Activated naive CD4-positive, alpha-beta T cell treated with anti-CD3 and anti-CD28 coated beads, Interleukin-2, amount 10 ng/mL, durations not matched to agents 7 days and 5 days (primary cell): ENCODE measurements around the gene SUPV3L1.

Source experiments
- CTCF ChIA-PET: fragments of 350-600 bp; sonication (Branson Sonifier 250); formaldehyde crosslinking; loops from one replicate; lab custom pipeline; 2021; ENCODE audit warnings: antibody characterized with exemption; lab: Charles Lee
- DNase-seq: peaks from one replicate; pipeline ENCODE4 v3.0.0-alpha.2; 2020
- H3K27ac Mint-ChIP-seq: one replicate; pipeline ENCODE4 v1.8.0; 2021; ENCODE audit warnings: mild to moderate bottlenecking, moderate library complexity, mixed read lengths
- H3K27me3 Mint-ChIP-seq: one replicate; pipeline ENCODE4 v1.8.0; 2021; ENCODE audit warnings: mild to moderate bottlenecking, mixed read lengths
- H3K36me3 Mint-ChIP-seq: one replicate; pipeline ENCODE4 v1.8.0; 2021; ENCODE audit warnings: mixed read lengths
- H3K4me1 Mint-ChIP-seq: one replicate; pipeline ENCODE4 v1.8.0; 2021; ENCODE audit warnings: mixed read lengths
- H3K4me3 Mint-ChIP-seq: one replicate; pipeline ENCODE4 v1.8.0; 2021; ENCODE audit warnings: mild to moderate bottlenecking, moderate library complexity, mixed read lengths
- H3K9me3 Mint-ChIP-seq: one replicate; pipeline ENCODE4 v1.8.0; 2021; ENCODE audit warnings: mixed read lengths

The SUPV3L1 gene

DNA sequence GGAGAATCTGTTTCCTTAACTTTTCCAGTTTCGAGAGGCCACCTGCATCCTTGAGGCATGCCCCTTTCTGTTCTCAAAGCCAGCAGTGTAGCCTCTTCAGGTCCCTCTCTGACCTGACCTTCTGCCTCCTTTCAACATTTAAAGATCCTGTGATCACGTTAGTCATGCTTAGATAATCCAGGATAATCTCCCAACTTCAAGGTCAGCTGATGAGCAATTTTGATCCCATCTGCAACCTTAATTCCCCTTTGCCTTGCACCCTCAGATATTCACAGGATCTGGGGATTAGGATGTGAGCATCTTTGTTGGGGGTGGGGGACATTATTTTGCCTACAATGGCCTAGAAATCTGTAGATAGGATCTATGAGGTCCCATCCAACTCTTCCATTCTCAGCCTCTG lies 48.1 kb downstream of the SUPV3L1 start:
- H3K27me3 Mint-ChIP-seq = peaks cover 14% of the 10 kb centered on the region
- no peak for DNase-seq
- peak overlapping the region; percentile 66 for H3K4me3 Mint-ChIP-seq
- peaks cover 77% of the 10 kb centered on the region for H3K4me1 Mint-ChIP-seq
- CTCF ChIA-PET = interaction anchor here (1.5 to 1.7 kb wide), 3 partner anchors 10 to 162 kb away, joined by 3 to 7 read pairs (median 5); no protein-coding TSS in a partner anchor
- H3K36me3 Mint-ChIP-seq = no peaks in the 10 kb centered on the region
- H3K9me3 Mint-ChIP-seq = no peaks in the 10 kb centered on the region
- peak overlapping the region; percentile 90 for H3K27ac Mint-ChIP-seq

GRCh38 chr10:69229616-69229916 lies 49.5 kb downstream of the SUPV3L1 start:
- H3K4me1 Mint-ChIP-seq = peaks cover 83% of the 10 kb centered on the region

DNA sequence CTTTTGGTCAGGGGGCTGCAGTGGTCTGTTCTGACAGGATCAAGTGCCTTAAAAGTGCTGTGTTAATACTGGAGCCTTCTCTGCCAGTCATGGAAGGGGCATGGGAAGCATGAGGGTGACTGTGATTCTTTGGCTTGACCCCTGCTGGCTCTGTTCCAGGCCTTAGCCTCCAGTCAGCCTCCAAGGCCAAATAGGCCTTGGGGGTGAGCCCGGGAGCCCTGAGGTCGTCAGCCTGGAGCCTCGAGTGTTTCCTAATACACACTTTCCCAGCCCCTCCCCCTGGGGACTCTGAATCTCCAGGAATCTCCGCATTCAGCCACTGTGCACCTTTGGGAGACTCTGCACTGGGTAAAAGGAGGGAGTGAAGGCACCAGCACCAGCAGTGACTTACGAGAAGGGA lies 50.1 kb downstream of the SUPV3L1 start:
- Mint-ChIP-seq H3K36me3 (no peaks in the 10 kb centered on the region), H3K4me1 (peaks cover 80% of the 10 kb centered on the region), H3K4me3 (no peak overlapping the region), H3K27ac (no peak overlapping the region), H3K27me3 (peaks cover 14% of the 10 kb centered on the region), H3K9me3 (no peaks in the 10 kb centered on the region)
- CTCF ChIA-PET = interaction anchor here (1.5 to 1.7 kb wide), 2 partner anchors 162 to 224 kb away, joined by 3 to 5 read pairs; no protein-coding TSS in a partner anchor
- no peak for DNase-seq

More at GRCh38 chr10:69229616-69229916, 49.5 kb downstream of the SUPV3L1 start:
- CTCF ChIA-PET = interaction anchor here (1.0 to 1.7 kb wide), 7 partner anchors 8 to 223 kb away, joined by 3 to 6 read pairs (median 5); no protein-coding TSS in a partner anchor
- peak overlapping the region; percentile 90 for H3K27ac Mint-ChIP-seq
- H3K27me3 Mint-ChIP-seq = peaks cover 14% of the 10 kb centered on the region
- peak overlapping the region; percentile 66 for H3K4me3 Mint-ChIP-seq
- DNase-seq = no peak
- no peaks in the 10 kb centered on the region for H3K36me3 Mint-ChIP-seq
- H3K9me3 Mint-ChIP-seq = no peaks in the 10 kb centered on the region

DNA sequence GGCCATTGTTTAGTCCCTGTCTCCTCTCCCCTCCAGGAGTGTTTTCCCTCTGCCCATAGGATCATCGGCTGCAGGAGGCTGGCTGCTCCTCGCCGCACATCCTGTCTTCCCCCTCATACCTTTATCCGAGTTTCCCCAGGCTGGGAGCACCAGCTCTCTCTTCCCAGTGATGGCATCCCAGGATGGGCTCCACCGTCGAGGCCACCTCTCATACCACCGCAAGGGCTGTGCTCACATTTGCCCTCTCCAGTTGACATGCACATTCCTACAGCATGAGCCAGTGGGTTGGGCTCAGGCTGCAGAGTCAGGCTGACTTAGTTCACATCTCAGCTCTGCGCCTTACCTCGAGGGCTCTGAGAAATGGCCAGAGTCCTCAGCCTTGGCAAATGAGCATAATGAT lies 52.2 kb downstream of the SUPV3L1 start:
- Mint-ChIP-seq H3K27me3 (peaks cover 14% of the 10 kb centered on the region), H3K4me3 (no peak overlapping the region), H3K9me3 (no peaks in the 10 kb centered on the region), H3K27ac (peak overlapping the region; percentile 89), H3K4me1 (peaks cover 71% of the 10 kb centered on the region), H3K36me3 (no peaks in the 10 kb centered on the region)
- CTCF ChIA-PET = interaction anchor here (1.6 to 9.0 kb wide), 2 partner anchors 9 to 158 kb away, joined by 6 to 98 read pairs; no protein-coding TSS in a partner anchor
- DNase-seq = no peak

DNA sequence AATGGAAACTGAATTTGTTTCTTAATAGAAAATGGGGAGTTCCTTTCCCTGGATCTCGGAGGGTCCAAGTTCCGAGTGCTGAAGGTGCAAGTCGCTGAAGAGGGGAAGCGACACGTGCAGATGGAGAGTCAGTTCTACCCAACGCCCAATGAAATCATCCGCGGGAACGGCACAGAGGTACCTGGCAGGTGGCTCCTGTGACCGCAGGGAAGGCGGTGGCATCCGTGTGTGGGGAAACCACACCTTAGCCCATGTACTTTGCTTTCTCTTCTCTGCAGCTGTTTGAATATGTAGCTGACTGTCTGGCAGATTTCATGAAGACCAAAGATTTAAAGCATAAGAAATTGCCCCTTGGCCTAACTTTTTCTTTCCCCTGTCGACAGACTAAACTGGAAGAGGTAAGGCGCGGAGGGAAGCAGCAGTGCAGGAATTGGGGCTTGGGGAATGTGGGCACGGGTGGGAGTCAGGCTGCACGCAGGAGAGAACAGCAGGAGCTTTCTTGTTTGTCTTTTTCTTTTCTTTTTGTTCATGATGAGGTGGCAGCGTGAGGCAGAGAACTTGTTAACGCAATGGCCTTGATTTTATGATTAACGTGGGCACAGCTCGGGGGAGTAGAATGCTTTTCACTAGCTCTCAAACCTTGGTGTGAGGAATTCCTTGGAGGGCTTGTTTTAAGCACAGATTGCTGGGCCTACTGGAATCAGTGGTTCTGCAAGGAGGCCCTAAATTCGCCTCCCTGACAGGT lies 52.9 kb downstream of the SUPV3L1 start:
- Mint-ChIP-seq H3K27ac (peak overlapping the region; percentile 89), H3K4me1 (peaks cover 70% of the 10 kb centered on the region), H3K9me3 (no peaks in the 10 kb centered on the region), H3K27me3 (peaks cover 14% of the 10 kb centered on the region), H3K36me3 (no peaks in the 10 kb centered on the region), H3K4me3 (peak overlapping the region; percentile 68)
- peak; percentile 73 for DNase-seq
- CTCF ChIA-PET = interaction anchor here (0.6 to 9.0 kb wide), 5 partner anchors 9 to 158 kb away, joined by 3 to 98 read pairs (median 5); no protein-coding TSS in a partner anchor

GRCh38 chr10:69234447-69234846 lies 54.4 kb downstream of the SUPV3L1 start:
- Mint-ChIP-seq H3K4me1 (peaks cover 58% of the 10 kb centered on the region), H3K27ac (no peak overlapping the region), H3K4me3 (no peak overlapping the region), H3K27me3 (peaks cover 9% of the 10 kb centered on the region), H3K9me3 (no peaks in the 10 kb centered on the region), H3K36me3 (no peaks in the 10 kb centered on the region)
- DNase-seq = no peak
- CTCF ChIA-PET = interaction anchor here (1.8 to 9.0 kb wide), 2 partner anchors 29 to 156 kb away, joined by 5 to 98 read pairs; no protein-coding TSS in a partner anchor

GRCh38 chr10:69237528-69238159 lies 57.6 kb downstream of the SUPV3L1 start:
- H3K9me3 Mint-ChIP-seq = no peaks in the 10 kb centered on the region
- no peak overlapping the region for H3K27ac Mint-ChIP-seq
- DNase-seq = peak; percentile 90
- H3K36me3 Mint-ChIP-seq = no peaks in the 10 kb centered on the region
- H3K4me3 Mint-ChIP-seq = no peak overlapping the region
- H3K27me3 Mint-ChIP-seq = peaks cover 5% of the 10 kb centered on the region
- H3K4me1 Mint-ChIP-seq = peaks cover 53% of the 10 kb centered on the region
- CTCF ChIA-PET = interaction anchor here (0.7 to 9.0 kb wide), 11 partner anchors 9 to 272 kb away, joined by 3 to 98 read pairs (median 3); no protein-coding TSS in a partner anchor

GRCh38 chr10:69239136-69239535 lies 59.1 kb downstream of the SUPV3L1 start:
- Mint-ChIP-seq H3K9me3 (no peaks in the 10 kb centered on the region), H3K27ac (no peak overlapping the region)

GRCh38 chr10:69239816-69240434 lies 59.9 kb downstream of the SUPV3L1 start:
- Mint-ChIP-seq H3K4me1 (peaks cover 35% of the 10 kb centered on the region), H3K9me3 (no peaks in the 10 kb centered on the region), H3K27ac (no peak overlapping the region), H3K27me3 (peaks cover 11% of the 10 kb centered on the region), H3K4me3 (no peak overlapping the region), H3K36me3 (no peaks in the 10 kb centered on the region)
- CTCF ChIA-PET = interaction anchor here (0.8 to 9.0 kb wide), 4 partner anchors 151 to 207 kb away, joined by 3 to 98 read pairs (median 14); no protein-coding TSS in a partner anchor
- DNase-seq = no peak

More at GRCh38 chr10:69239136-69239535, 59.1 kb downstream of the SUPV3L1 start:
- Mint-ChIP-seq H3K27me3 (peaks cover 11% of the 10 kb centered on the region), H3K36me3 (no peaks in the 10 kb centered on the region), H3K4me1 (peaks cover 41% of the 10 kb centered on the region), H3K4me3 (no peak overlapping the region)
- DNase-seq = no peak
- CTCF ChIA-PET = interaction anchor here (0.6 to 9.0 kb wide), 7 partner anchors 104 to 276 kb away, joined by 3 to 98 read pairs (median 3); no protein-coding TSS in a partner anchor

GRCh38 chr10:69240455-69240854 lies 60.4 kb downstream of the SUPV3L1 start:
- Mint-ChIP-seq H3K9me3 (no peaks in the 10 kb centered on the region), H3K4me1 (peaks cover 32% of the 10 kb centered on the region), H3K27ac (no peak overlapping the region), H3K36me3 (no peaks in the 10 kb centered on the region), H3K4me3 (no peak overlapping the region), H3K27me3 (peaks cover 11% of the 10 kb centered on the region)
- DNase-seq = no peak
- CTCF ChIA-PET = interaction anchor here (3.5 to 9.0 kb wide), 2 partner anchors 150 to 166 kb away, joined by 25 to 98 read pairs; no protein-coding TSS in a partner anchor

GRCh38 chr10:69241575-69241974 lies 61.5 kb downstream of the SUPV3L1 start:
- H3K27ac Mint-ChIP-seq = no peak overlapping the region
- H3K4me1 Mint-ChIP-seq = peaks cover 31% of the 10 kb centered on the region
- CTCF ChIA-PET = interaction anchor here (0.9 kb wide), 1 partner anchor 8 kb away, joined by 3 read pairs; no protein-coding TSS in a partner anchor
- H3K4me3 Mint-ChIP-seq = no peak overlapping the region
- no peaks in the 10 kb centered on the region for H3K36me3 Mint-ChIP-seq
- H3K27me3 Mint-ChIP-seq = peaks cover 11% of the 10 kb centered on the region
- H3K9me3 Mint-ChIP-seq = no peaks in the 10 kb centered on the region
- no peak for DNase-seq

GRCh38 chr10:69242040-69242851 lies 62.2 kb downstream of the SUPV3L1 start:
- no peaks in the 10 kb centered on the region for H3K36me3 Mint-ChIP-seq
- H3K27ac Mint-ChIP-seq = no peak overlapping the region
- H3K27me3 Mint-ChIP-seq = peaks cover 11% of the 10 kb centered on the region
- peaks cover 29% of the 10 kb centered on the region for H3K4me1 Mint-ChIP-seq
- no peaks in the 10 kb centered on the region for H3K9me3 Mint-ChIP-seq
- CTCF ChIA-PET = interaction anchor here (0.8 to 1.4 kb wide), 5 partner anchors 9 to 166 kb away, joined by 3 to 4 read pairs (median 3); no protein-coding TSS in a partner anchor
- H3K4me3 Mint-ChIP-seq = no peak overlapping the region
- DNase-seq = no peak

DNA sequence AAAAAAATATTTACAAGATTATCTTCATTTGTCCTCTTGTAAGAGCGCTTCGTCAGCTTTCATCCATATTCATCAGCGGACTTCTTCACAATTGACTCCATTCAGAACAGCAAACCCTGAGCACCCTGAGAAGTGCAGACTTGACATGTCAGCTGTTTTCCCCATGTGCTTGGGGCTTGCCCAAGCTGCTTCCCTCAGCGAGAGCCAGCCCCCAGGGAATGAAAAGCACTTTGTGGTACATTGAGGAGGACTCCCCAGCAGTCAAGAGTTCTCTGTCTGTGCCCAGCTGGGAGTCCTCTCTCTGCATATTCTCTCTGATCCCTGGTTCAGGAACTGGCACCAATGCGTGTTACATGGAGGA lies 62.8 kb downstream of the SUPV3L1 start:
- Mint-ChIP-seq H3K27ac (no peak overlapping the region), H3K4me1 (peaks cover 23% of the 10 kb centered on the region), H3K27me3 (peaks cover 11% of the 10 kb centered on the region), H3K4me3 (no peak overlapping the region), H3K9me3 (no peaks in the 10 kb centered on the region), H3K36me3 (no peaks in the 10 kb centered on the region)
- CTCF ChIA-PET = interaction anchor here (0.8 to 1.4 kb wide), 4 partner anchors 12 to 166 kb away, joined by 3 to 4 read pairs (median 4); no protein-coding TSS in a partner anchor
- DNase-seq = no peak
